SU-DHL-6 (cell line): Measurements from ENCODE around the gene GJC2.

Source experiments
- H2AFZ ChIP-seq: fragments of 200-600 bp; sonication (generic); 2 replicates; pipeline ENCODE4 v1.6.1; 2014; ENCODE audit warnings: low read depth, mild to moderate bottlenecking, moderate library complexity, mixed read lengths, antibody characterized with exemption, low read length; ENCODE audit not compliant: severe bottlenecking
- H3F3A ChIP-seq: fragments of 200-600 bp; shearing (Covaris generic); 2 replicates; pipeline ENCODE4 v1.6.0; 2016; ENCODE audit warnings: antibody characterized with exemption, mild to moderate bottlenecking; ENCODE audit not compliant: insufficient read depth
- H3K27ac ChIP-seq: fragments of 200-600 bp; sonication (generic); 2 replicates; pipeline ENCODE4 v1.5.1; 2016; ENCODE audit warnings: low read depth, mild to moderate bottlenecking, low read length, moderate library complexity, mixed read lengths
- H3K27me3 ChIP-seq: fragments of 200-600 bp; sonication (generic), shearing (Covaris generic); 2 replicates; pipeline ENCODE4 v1.6.0; 2014; ENCODE audit warnings: mild to moderate bottlenecking, low read length
- H3K36me3 ChIP-seq: fragments of 200-600 bp; sonication (generic); 2 replicates; pipeline ENCODE4 v1.6.1; 2014; ENCODE audit warnings: mild to moderate bottlenecking, low read length, mixed read lengths
- H3K4me2 ChIP-seq: fragments of 300-600, 200-600 bp; shearing (Covaris generic), sonication (generic); 2 replicates; pipeline ENCODE4 v1.6.0; 2014; ENCODE audit warnings: low read length, low read depth, mild to moderate bottlenecking; ENCODE audit not compliant: poor library complexity, severe bottlenecking
- H3K4me3 ChIP-seq: fragments of 200-600 bp; sonication (generic); 2 replicates; pipeline ENCODE4 v1.5.1; 2014; ENCODE audit warnings: antibody characterized with exemption, low read length, mild to moderate bottlenecking, mixed read lengths; ENCODE audit not compliant: insufficient read depth, poor library complexity, severe bottlenecking
- H3K79me2 ChIP-seq: fragments of 200-600 bp; sonication (generic); 2 replicates; pipeline ENCODE4 v1.6.1; 2014; ENCODE audit warnings: mild to moderate bottlenecking, low read length, moderate library complexity; ENCODE audit not compliant: insufficient read depth
- H3K9ac ChIP-seq: fragments of 200-600 bp; sonication (generic); 2 replicates; pipeline ENCODE4 v1.7.0; 2014; ENCODE audit warnings: mild to moderate bottlenecking, low read length
- H3K9me2 ChIP-seq: fragments of 200-600 bp; sonication (generic); replicated peaks from 2 replicates; pipeline ENCODE4 v1.6.1; 2014; ENCODE audit warnings: low read length; ENCODE audit not compliant: insufficient read depth
- H3K9me3 ChIP-seq: fragments of 200-600 bp; sonication (generic); 2 replicates; pipeline ENCODE4 v1.6.1; 2014; ENCODE audit warnings: low read length, mixed read lengths; ENCODE audit not compliant: insufficient read depth
- H4K20me1 ChIP-seq: fragments of 200-600 bp; sonication (generic); 2 replicates; pipeline ENCODE4 v1.6.1; 2014; ENCODE audit warnings: low read depth, mild to moderate bottlenecking, antibody characterized with exemption, low read length, moderate library complexity, mixed read lengths
- EZH2phosphoT487 ChIP-seq: fragments of 200-600 bp; sonication (generic), shearing (Covaris generic); conservative IDR thresholded peaks from 2 replicates; pipeline ENCODE4 v1.6.1; 2018; ENCODE audit warnings: mild to moderate bottlenecking, antibody characterized with exemption, low read length, moderate library complexity, mixed read lengths
- TF ChIP-seq, protein P1 (sequence below): fragments of 200-600 bp; sonication (generic); IDR thresholded peaks from one replicate; pipeline ENCODE4 v1.5.1; 2017; ENCODE audit warnings: antibody characterized with exemption, mild to moderate bottlenecking, low read length, moderate library complexity; ENCODE audit not compliant: insufficient read depth, poor library complexity, severe bottlenecking

The GJC2 gene

DNA sequence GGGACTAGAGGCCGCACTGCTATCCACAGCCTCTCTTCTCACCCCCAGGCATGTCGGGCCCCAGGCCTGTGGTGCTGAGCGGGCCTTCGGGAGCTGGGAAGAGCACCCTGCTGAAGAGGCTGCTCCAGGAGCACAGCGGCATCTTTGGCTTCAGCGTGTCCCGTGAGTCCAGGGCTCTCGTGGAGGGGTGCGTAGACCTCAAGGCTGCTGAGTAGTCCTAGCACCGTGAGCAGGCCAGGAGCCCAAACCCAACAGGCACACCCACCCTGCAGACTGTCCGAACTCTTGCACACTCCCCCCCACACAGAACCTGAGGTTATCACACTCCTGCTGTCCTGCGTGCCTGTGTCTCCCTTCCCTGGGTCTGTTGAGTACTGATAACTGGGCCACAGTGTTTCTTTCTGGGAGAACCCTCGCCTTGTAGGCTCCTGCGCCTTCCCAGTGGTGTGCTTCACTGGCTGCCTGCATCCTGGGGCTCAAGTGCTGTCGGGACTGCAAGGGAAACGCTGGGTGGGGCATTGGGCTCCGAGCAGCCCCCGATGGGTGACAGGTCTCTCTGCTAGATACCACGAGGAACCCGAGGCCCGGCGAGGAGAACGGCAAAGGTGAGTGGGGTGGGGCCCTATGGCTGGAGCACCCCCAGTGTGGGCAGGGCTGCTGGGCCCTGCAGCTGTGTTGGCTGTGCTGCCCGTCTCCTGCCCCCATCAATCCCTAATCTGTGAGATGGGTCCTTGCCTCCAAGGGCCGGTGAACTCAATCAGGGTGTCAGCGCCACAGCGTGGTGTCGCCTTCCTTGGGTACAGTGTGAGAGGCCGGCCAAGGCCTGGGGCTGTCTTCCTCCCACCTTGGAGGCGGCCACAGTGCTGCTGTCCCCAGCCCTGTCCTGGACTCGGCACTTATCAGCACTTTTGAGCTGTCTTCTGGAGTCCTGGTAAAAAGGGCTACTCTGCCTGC, 4.0 kb upstream of the GJC2 start:
- no peak overlapping the region for H3K4me3 ChIP-seq
- H3F3A ChIP-seq: no peaks in the 10 kb centered on the region
- no peak overlapping the region for H2AFZ ChIP-seq
- H4K20me1 ChIP-seq: no peaks in the 10 kb centered on the region; the same call in 1 of the 2 replicates
- no peak overlapping the region for H3K27ac ChIP-seq
- no peaks in the 10 kb centered on the region for H3K27me3 ChIP-seq
- no peak for TF ChIP-seq EZH2phosphoT487
- TF ChIP-seq, protein P1, sequence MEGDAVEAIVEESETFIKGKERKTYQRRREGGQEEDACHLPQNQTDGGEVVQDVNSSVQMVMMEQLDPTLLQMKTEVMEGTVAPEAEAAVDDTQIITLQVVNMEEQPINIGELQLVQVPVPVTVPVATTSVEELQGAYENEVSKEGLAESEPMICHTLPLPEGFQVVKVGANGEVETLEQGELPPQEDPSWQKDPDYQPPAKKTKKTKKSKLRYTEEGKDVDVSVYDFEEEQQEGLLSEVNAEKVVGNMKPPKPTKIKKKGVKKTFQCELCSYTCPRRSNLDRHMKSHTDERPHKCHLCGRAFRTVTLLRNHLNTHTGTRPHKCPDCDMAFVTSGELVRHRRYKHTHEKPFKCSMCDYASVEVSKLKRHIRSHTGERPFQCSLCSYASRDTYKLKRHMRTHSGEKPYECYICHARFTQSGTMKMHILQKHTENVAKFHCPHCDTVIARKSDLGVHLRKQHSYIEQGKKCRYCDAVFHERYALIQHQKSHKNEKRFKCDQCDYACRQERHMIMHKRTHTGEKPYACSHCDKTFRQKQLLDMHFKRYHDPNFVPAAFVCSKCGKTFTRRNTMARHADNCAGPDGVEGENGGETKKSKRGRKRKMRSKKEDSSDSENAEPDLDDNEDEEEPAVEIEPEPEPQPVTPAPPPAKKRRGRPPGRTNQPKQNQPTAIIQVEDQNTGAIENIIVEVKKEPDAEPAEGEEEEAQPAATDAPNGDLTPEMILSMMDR: no peak
- peaks cover 53% of the 10 kb centered on the region for H3K79me2 ChIP-seq
- no peaks in the 10 kb centered on the region for H3K9me3 ChIP-seq
- H3K9ac ChIP-seq: no peak overlapping the region
- H3K36me3 ChIP-seq: no peaks in the 10 kb centered on the region
- no peak overlapping the region for H3K4me2 ChIP-seq
- no peaks in the 10 kb centered on the region for H3K9me2 ChIP-seq

DNA sequence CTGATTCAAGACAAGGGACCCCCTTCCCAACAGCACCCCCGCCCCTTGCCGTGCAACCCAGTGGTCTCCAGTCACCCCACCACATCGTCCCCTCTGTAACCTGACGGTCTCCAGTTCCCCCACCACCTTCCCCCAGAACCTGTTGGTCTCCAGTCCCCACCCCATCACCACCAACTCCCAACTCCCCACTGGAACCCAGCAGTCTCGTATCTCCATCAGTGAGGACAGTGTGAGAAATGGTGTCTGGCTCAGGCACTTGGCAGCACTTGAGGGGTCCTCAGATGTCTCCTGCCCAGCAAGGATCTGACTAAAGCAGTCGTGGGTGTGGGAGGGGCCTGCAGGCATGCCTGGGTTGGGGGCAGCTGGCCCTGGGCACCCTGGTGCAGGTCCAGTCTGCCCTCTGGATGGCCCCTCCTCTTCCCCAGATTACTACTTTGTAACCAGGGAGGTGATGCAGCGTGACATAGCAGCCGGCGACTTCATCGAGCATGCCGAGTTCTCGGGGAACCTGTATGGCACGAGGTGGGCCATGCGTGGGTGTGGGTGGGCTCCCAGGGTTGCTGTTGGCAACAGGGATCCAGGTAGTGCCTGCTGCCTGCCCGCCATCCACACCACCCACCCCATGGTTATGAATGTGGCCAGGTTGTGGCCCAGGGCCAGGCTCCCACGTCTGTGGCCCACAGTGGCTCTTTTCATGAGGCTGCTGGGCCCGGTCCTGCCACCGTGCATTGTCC, 3.1 kb upstream of the GJC2 start:
- Histone ChIP-seq H3K27me3 (no peaks in the 10 kb centered on the region), H3K9ac (no peak overlapping the region), H3K4me2 (no peak overlapping the region)

DNA sequence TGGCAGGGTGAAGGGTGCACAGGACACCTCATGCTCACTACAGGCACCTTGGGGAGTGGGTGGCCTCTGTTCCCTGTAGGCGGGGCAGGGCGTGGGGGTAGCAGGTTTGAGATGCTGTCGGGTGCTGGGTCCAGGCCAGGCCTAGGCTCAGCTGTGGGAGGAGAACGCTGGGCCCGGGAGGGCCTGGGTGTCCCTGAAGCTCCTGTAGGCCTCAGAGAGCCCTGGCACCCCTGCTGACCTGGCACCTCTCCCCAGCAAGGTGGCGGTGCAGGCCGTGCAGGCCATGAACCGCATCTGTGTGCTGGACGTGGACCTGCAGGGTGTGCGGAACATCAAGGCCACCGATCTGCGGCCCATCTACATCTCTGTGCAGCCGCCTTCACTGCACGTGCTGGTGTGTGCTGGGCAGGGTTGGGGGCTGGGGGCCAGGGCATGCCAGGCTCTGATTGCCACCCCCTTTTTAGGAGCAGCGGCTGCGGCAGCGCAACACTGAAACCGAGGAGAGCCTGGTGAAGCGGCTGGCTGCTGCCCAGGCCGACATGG, 2.5 kb upstream of the GJC2 start:
- Histone ChIP-seq H4K20me1 (no peaks in the 10 kb centered on the region; the same call in 1 of the 2 replicates), H3K36me3 (no peaks in the 10 kb centered on the region), H3F3A (no peaks in the 10 kb centered on the region), H2AFZ (no peak overlapping the region), H3K9me3 (no peaks in the 10 kb centered on the region), H3K9me2 (no peaks in the 10 kb centered on the region), H3K4me2 (no peak overlapping the region), H3K27me3 (no peaks in the 10 kb centered on the region), H3K27ac (no peak overlapping the region), H3K4me3 (no peak overlapping the region), H3K79me2 (peaks cover 38% of the 10 kb centered on the region), H3K9ac (no peak overlapping the region)
- no peak for TF ChIP-seq EZH2phosphoT487

More for the DNA sequence above, 3.1 kb upstream of the GJC2 start:
- H3K27ac ChIP-seq: no peak overlapping the region
- no peaks in the 10 kb centered on the region for H3K9me3 ChIP-seq
- no peak overlapping the region for H3K4me3 ChIP-seq
- TF ChIP-seq EZH2phosphoT487: no peak
- TF ChIP-seq, protein P1: no peak
- H3K79me2 ChIP-seq: peaks cover 45% of the 10 kb centered on the region
- no peaks in the 10 kb centered on the region for H3F3A ChIP-seq
- H2AFZ ChIP-seq: no peak overlapping the region
- H3K36me3 ChIP-seq: no peaks in the 10 kb centered on the region
- H4K20me1 ChIP-seq: no peaks in the 10 kb centered on the region; the same call in 1 of the 2 replicates
- no peaks in the 10 kb centered on the region for H3K9me2 ChIP-seq
